Measurements from ENCODE around the gene RASAL1.
"Not testable (repeated sequence)": the region's sequence is repeated elsewhere in the genome, so short reads cannot be mapped to it uniquely, and the experiment has no call there.

Gene RASAL1

GRCh38 chr12:113137861-113138783, 2.6 kb upstream of the RASAL1 start:
- DNase-seq, result no peak

- DNase-seq, result no peak
Measured at GRCh38 chr12:113136990-113137511, 1.5 kb upstream of the RASAL1 start.

GRCh38 chr12:113136128-113136989, 798 bp upstream of the RASAL1 start:
- no peak for DNase-seq

GRCh38 chr12:113134521-113134951, 1.0 kb downstream of the RASAL1 start:
- DNase-seq, result no peak

- DNase-seq, result no peak
Measured at GRCh38 chr12:113134071-113134470, 1.5 kb downstream of the RASAL1 start.

GRCh38 chr12:113133666-113134065, 1.9 kb downstream of the RASAL1 start:
- DNase-seq, result no peak

- no peak for DNase-seq
Measured at GRCh38 chr12:113133036-113133435, 2.5 kb downstream of the RASAL1 start.

- DNase-seq, result no peak
Measured at GRCh38 chr12:113131556-113131955, 4.0 kb downstream of the RASAL1 start.

- DNase-seq, result no peak
Measured at GRCh38 chr12:113130457-113131135, 5.0 kb downstream of the RASAL1 start.

- no peak for DNase-seq
Measured at GRCh38 chr12:113129664-113130456, 5.7 kb downstream of the RASAL1 start.

- DNase-seq, result no peak
Measured at GRCh38 chr12:113128802-113129663, 6.5 kb downstream of the RASAL1 start.

GRCh38 chr12:113127791-113128199, 7.8 kb downstream of the RASAL1 start:
- no peak for DNase-seq

GRCh38 chr12:113120670-113121370, 14.7 kb downstream of the RASAL1 start:
- no peak for DNase-seq

- DNase-seq, result no peak
Measured at GRCh38 chr12:113119980-113120669, 15.4 kb downstream of the RASAL1 start.

- DNase-seq, result no peak
Measured at GRCh38 chr12:113118142-113118541, 17.4 kb downstream of the RASAL1 start.

GRCh38 chr12:113117684-113118083, 17.9 kb downstream of the RASAL1 start:
- not testable (repeated sequence) for DNase-seq

GRCh38 chr12:113116875-113117274, 18.7 kb downstream of the RASAL1 start:
- no peak for DNase-seq

GRCh38 chr12:113115455-113116126, 20.0 kb downstream of the RASAL1 start:
- no peak for DNase-seq

Data from NCI-H2081 treated with DMSO at 0.1 percent for 48 hours (cell line).